Neural progenitor cell (in vitro differentiated cells): ENCODE results near the gene CAPZA1.

Experiments
- EZH2 ChIP-seq: fragments of 200-600 bp; sonication (generic); IDR thresholded peaks from 2 replicates; pipeline ENCODE4 v1.6.1; 2017; ENCODE audit warnings: antibody characterized with exemption, mild to moderate bottlenecking, moderate library complexity
- EZH2phosphoT487 ChIP-seq: fragments of 200-600 bp; sonication (generic); IDR thresholded peaks from 2 replicates; pipeline ENCODE4 v1.6.1; 2017; ENCODE audit warnings: antibody characterized with exemption
- TF ChIP-seq, protein P1 (sequence below): fragments of 200-600 bp; sonication (generic); IDR thresholded peaks from 2 replicates; pipeline ENCODE4 v1.5.1; 2017; ENCODE audit warnings: antibody characterized with exemption, mild to moderate bottlenecking

- TF ChIP-seq, protein P1, sequence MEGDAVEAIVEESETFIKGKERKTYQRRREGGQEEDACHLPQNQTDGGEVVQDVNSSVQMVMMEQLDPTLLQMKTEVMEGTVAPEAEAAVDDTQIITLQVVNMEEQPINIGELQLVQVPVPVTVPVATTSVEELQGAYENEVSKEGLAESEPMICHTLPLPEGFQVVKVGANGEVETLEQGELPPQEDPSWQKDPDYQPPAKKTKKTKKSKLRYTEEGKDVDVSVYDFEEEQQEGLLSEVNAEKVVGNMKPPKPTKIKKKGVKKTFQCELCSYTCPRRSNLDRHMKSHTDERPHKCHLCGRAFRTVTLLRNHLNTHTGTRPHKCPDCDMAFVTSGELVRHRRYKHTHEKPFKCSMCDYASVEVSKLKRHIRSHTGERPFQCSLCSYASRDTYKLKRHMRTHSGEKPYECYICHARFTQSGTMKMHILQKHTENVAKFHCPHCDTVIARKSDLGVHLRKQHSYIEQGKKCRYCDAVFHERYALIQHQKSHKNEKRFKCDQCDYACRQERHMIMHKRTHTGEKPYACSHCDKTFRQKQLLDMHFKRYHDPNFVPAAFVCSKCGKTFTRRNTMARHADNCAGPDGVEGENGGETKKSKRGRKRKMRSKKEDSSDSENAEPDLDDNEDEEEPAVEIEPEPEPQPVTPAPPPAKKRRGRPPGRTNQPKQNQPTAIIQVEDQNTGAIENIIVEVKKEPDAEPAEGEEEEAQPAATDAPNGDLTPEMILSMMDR, result no peak
- TF ChIP-seq EZH2, result no peak
- no peak for TF ChIP-seq EZH2phosphoT487
These were observed 80.9 kb downstream of the CAPZA1 start for GRCh38 chr1:112700290-112701226.
